NT2/D1 (cell line): ENCODE results near the gene MTMR10.
A peak's percentile ranks its signal among the peaks of the same experiment; 100 is the strongest.

Experiments
- DNase-seq: peaks from one replicate; pipeline ENCODE4 v3.0.0-alpha.2; 2011; ENCODE audit warnings: low read depth, low spot score
- H3K27me3 ChIP-seq: 2 replicates; pipeline ENCODE4 v1.6.0; 2011; ENCODE audit warnings: mild to moderate bottlenecking; ENCODE audit not compliant: insufficient read length, insufficient read depth
- H3K36me3 ChIP-seq: 2 replicates; pipeline ENCODE4 v1.6.1; 2011; ENCODE audit warnings: mild to moderate bottlenecking, low read length, mixed read lengths; ENCODE audit not compliant: insufficient read depth, insufficient read length
- H3K4me1 ChIP-seq: 2 replicates; pipeline ENCODE4 v1.5.1; 2011; ENCODE audit not compliant: insufficient read depth, insufficient read length
- H3K4me3 ChIP-seq: 2 replicates; pipeline ENCODE4 v1.5.1; 2011; ENCODE audit warnings: low read depth; ENCODE audit not compliant: insufficient read length
- H3K9ac ChIP-seq: 2 replicates; pipeline ENCODE4 v1.6.0; 2011; ENCODE audit warnings: low read depth; ENCODE audit not compliant: insufficient read length
- H3K9me3 ChIP-seq: 2 replicates; pipeline ENCODE4 v1.5.1; 2011; ENCODE audit warnings: mild to moderate bottlenecking, low read length; ENCODE audit not compliant: insufficient read depth
- SUZ12 ChIP-seq: IDR thresholded peaks from 2 replicates; pipeline ENCODE4 v1.6.1; 2011; ENCODE audit not compliant: insufficient read length, insufficient read depth; ENCODE audit errors: extremely low read depth
- YY1 ChIP-seq: IDR thresholded peaks from 2 replicates; pipeline ENCODE4 v1.6.1; 2011; ENCODE audit not compliant: insufficient read length, insufficient read depth
- ZNF274 ChIP-seq: IDR thresholded peaks from 2 replicates; pipeline ENCODE4 v1.6.1; 2011; ENCODE audit warnings: mild to moderate bottlenecking, low read depth, low read length

MTMR10 gene

GRCh38 chr15:31032961-31033371 is 41.5 kb upstream of the MTMR10 start:
- no peaks in the 10 kb centered on the region for H3K27me3 ChIP-seq
- no peak for DNase-seq
- no peaks in the 10 kb centered on the region for H3K36me3 ChIP-seq
- no peaks in the 10 kb centered on the region for H3K9me3 ChIP-seq
- no peak overlapping the region for H3K9ac ChIP-seq
- no peaks in the 10 kb centered on the region for H3K4me1 ChIP-seq
- no peak for TF ChIP-seq ZNF274
- no peak for TF ChIP-seq SUZ12
- no peak for TF ChIP-seq YY1
- no peak overlapping the region for H3K4me3 ChIP-seq

- H3K9ac ChIP-seq = no peak overlapping the region
- H3K4me3 ChIP-seq = no peak overlapping the region
- no peaks in the 10 kb centered on the region for H3K27me3 ChIP-seq
- no peak for TF ChIP-seq YY1
- no peak for TF ChIP-seq ZNF274
- TF ChIP-seq SUZ12 = no peak
- H3K9me3 ChIP-seq = no peaks in the 10 kb centered on the region
- DNase-seq = no peak
- no peaks in the 10 kb centered on the region for H3K36me3 ChIP-seq
- no peaks in the 10 kb centered on the region for H3K4me1 ChIP-seq
These were observed 40.1 kb upstream of the MTMR10 start for GRCh38 chr15:31031471-31032067.

- DNase-seq = no peak
- no peaks in the 10 kb centered on the region for H3K36me3 ChIP-seq
- no peaks in the 10 kb centered on the region for H3K9me3 ChIP-seq
- no peak overlapping the region for H3K4me3 ChIP-seq
- TF ChIP-seq ZNF274 = no peak
- no peak for TF ChIP-seq YY1
- no peak for TF ChIP-seq SUZ12
- H3K4me1 ChIP-seq = no peaks in the 10 kb centered on the region
- H3K9ac ChIP-seq = no peak overlapping the region
- no peaks in the 10 kb centered on the region for H3K27me3 ChIP-seq
These were observed 36.6 kb upstream of the MTMR10 start for GRCh38 chr15:31027910-31028578.

- no peak overlapping the region for H3K9ac ChIP-seq
- no peak for DNase-seq
- no peak for TF ChIP-seq SUZ12
- TF ChIP-seq YY1 = no peak
- no peak for TF ChIP-seq ZNF274
- H3K27me3 ChIP-seq = no peaks in the 10 kb centered on the region
- no peaks in the 10 kb centered on the region for H3K36me3 ChIP-seq
- no peak overlapping the region for H3K4me3 ChIP-seq
- no peaks in the 10 kb centered on the region for H3K4me1 ChIP-seq
- H3K9me3 ChIP-seq = no peaks in the 10 kb centered on the region
These were observed 34.6 kb upstream of the MTMR10 start for GRCh38 chr15:31025996-31026395.

- H3K9ac ChIP-seq = no peak overlapping the region
- H3K9me3 ChIP-seq = no peaks in the 10 kb centered on the region
- no peaks in the 10 kb centered on the region for H3K27me3 ChIP-seq
- H3K4me3 ChIP-seq = no peak overlapping the region
- H3K4me1 ChIP-seq = no peaks in the 10 kb centered on the region
- no peak for DNase-seq
- no peak for TF ChIP-seq YY1
- no peaks in the 10 kb centered on the region for H3K36me3 ChIP-seq
These were observed 33.6 kb upstream of the MTMR10 start for GRCh38 chr15:31024979-31025378.

- peak; percentile 52 for DNase-seq
- TF ChIP-seq YY1 (no peak), SUZ12 (no peak), ZNF274 (no peak)
- Histone ChIP-seq H3K36me3 (no peaks in the 10 kb centered on the region), H3K27me3 (no peaks in the 10 kb centered on the region), H3K4me3 (no peak overlapping the region), H3K4me1 (no peaks in the 10 kb centered on the region), H3K9ac (no peak overlapping the region), H3K9me3 (no peaks in the 10 kb centered on the region)
These were observed 32.9 kb upstream of the MTMR10 start for GRCh38 chr15:31024330-31024729.

- no peaks in the 10 kb centered on the region for H3K4me1 ChIP-seq
- no peak overlapping the region for H3K4me3 ChIP-seq
- no peak for TF ChIP-seq SUZ12
- no peak for DNase-seq
- no peaks in the 10 kb centered on the region for H3K27me3 ChIP-seq
- no peaks in the 10 kb centered on the region for H3K36me3 ChIP-seq
- no peak overlapping the region for H3K9ac ChIP-seq
- no peaks in the 10 kb centered on the region for H3K9me3 ChIP-seq
These were observed 32.4 kb upstream of the MTMR10 start for GRCh38 chr15:31023841-31024240.
